ENCODE results near the gene ALDH1A2. TPM values are rescaled to one million over a fixed set of nuclear protein-coding genes. Genes with fewer than 3 reads are reported as not detected.

ALDH1A2 gene
- total RNA-seq, 1 experiment from 2014 or later: 0.22 TPM

DNA sequence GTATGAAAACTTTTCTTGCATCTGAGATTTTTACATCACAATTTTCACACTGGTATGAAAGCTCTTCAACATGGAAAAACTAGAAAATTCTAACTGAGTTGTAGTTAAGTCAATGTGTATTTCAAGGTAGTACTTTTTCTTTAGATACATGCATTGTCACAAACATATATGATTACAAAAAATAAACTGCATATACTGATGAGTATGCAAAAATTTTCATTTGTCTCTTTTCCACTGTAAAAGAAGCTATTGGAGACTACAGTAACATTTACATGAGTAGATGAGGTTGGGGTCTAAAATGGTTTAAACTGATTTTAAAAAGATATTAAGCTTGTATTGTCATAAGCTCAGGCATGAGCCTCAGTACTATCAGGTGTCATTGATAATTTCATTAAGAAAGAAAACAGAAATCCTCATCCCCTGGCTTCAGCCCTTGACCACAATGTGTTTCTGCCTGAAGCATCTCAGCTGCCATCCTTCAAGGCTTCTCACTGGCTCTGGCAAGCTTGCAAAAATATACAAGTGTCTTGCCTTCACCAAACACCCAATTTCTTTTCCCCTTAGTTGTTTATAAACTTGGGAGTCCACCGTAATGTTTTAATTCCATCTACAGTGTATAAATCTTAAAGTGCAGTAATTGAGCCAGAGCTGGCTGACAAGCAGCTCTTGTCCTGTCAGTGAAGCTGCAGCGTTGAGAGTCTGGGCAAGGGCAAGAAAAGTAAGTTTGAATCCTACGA lies 71.9 kb downstream of the ALDH1A2 start:
- Histone ChIP-seq H3K4me3 (ENCODE audit: low read length) (no peak overlapping the region), H3K4me2 (ENCODE audit: low read length) (no peak overlapping the region), H3K9ac (ENCODE audit: low read length) (no peak overlapping the region), H3K36me3 (ENCODE audit: low read depth, low read length) (no peaks in the 10 kb centered on the region), H3F3A (ENCODE audit: low read length, unreplicated experiment) (no peaks in the 10 kb centered on the region), H3K27ac (ENCODE audit: low read length) (no peak overlapping the region), H3K27me3 (ENCODE audit: low read length) (0 out of 2 replicates have a peak, but pooled peaks cover 9% of the 10 kb centered on the region), H3K79me2 (ENCODE audit: low read length) (no peaks in the 10 kb centered on the region), H3K9me3 (ENCODE audit: low read length) (no peaks in the 10 kb centered on the region), H4K20me1 (ENCODE audit: low read length) (no peaks in the 10 kb centered on the region), H3K9me2 (replicated peaks; ENCODE audit: low read length) (no peaks in the 10 kb centered on the region), H2AFZ (ENCODE audit: low read length) (no peak overlapping the region), H3K4me1 (ENCODE audit: insufficient read depth, low read length) (peaks cover 9% of the 10 kb centered on the region)
- ATAC-seq (no peak), DNase-seq (no peak)
- intact Hi-C loops (cut with micrococcal nuclease): no loop called here
- ChIA-PET POLR2A (ENCODE audit: unreplicated experiment) (no interaction called here), CTCF (no interaction called here)
- TF ChIP-seq EZH2phosphoT487 (IDR thresholded peaks at IDR 0.05; ENCODE audit: borderline replicate concordance, low read length) (no peak), EZH2 (IDR thresholded peaks at IDR 0.05; ENCODE audit: low read length, unreplicated experiment) (no peak)
- TF ChIP-seq, protein P1, sequence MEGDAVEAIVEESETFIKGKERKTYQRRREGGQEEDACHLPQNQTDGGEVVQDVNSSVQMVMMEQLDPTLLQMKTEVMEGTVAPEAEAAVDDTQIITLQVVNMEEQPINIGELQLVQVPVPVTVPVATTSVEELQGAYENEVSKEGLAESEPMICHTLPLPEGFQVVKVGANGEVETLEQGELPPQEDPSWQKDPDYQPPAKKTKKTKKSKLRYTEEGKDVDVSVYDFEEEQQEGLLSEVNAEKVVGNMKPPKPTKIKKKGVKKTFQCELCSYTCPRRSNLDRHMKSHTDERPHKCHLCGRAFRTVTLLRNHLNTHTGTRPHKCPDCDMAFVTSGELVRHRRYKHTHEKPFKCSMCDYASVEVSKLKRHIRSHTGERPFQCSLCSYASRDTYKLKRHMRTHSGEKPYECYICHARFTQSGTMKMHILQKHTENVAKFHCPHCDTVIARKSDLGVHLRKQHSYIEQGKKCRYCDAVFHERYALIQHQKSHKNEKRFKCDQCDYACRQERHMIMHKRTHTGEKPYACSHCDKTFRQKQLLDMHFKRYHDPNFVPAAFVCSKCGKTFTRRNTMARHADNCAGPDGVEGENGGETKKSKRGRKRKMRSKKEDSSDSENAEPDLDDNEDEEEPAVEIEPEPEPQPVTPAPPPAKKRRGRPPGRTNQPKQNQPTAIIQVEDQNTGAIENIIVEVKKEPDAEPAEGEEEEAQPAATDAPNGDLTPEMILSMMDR (conservative IDR thresholded peaks at IDR 0.05; ENCODE audit: low read depth, low read length): no peak
- no TSS peak for BruUV-seq (replicated peaks)

DNA sequence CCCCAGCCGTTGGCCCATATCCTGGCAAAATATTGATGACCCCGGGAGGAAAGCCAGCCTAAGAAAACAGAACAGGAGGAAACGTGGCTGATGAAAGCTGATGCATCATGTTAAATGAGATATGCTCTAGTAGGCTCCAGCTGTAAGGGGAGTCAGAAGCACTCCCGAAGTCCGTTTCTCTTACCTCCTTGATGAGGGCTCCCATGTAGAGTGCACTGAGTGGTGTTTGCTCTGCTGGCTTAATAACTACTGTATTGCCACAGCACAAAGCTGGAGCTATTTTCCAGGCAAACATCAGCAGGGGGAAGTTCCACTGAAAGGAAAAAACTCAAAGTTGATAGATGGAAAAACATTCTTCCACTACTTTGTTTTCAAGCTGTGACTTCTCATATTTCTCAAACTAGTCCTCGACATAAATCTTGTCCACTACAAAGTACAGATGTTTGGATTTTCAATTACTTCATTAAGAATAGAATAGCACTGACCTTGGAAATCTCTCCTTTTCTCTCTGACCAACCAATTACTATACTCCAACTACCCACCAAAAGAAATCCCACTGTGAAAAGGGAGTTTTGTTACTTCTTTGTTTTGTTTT lies 72.7 kb downstream of the ALDH1A2 start:
- Histone ChIP-seq H3K9me2 (replicated peaks; ENCODE audit: low read length) (no peaks in the 10 kb centered on the region), H3K4me3 (ENCODE audit: low read length) (no peak overlapping the region), H3K4me1 (ENCODE audit: insufficient read depth, low read length) (peaks cover 9% of the 10 kb centered on the region), H3K27ac (ENCODE audit: low read length) (no peak overlapping the region), H4K20me1 (ENCODE audit: low read length) (no peaks in the 10 kb centered on the region), H3K36me3 (ENCODE audit: low read depth, low read length) (no peaks in the 10 kb centered on the region), H3K79me2 (ENCODE audit: low read length) (no peaks in the 10 kb centered on the region), H3F3A (ENCODE audit: low read length, unreplicated experiment) (no peaks in the 10 kb centered on the region), H3K4me2 (ENCODE audit: low read length) (no peak overlapping the region), H3K9ac (ENCODE audit: low read length) (no peak overlapping the region), H3K27me3 (ENCODE audit: low read length) (0 out of 2 replicates have a peak, but pooled peaks cover 9% of the 10 kb centered on the region), H2AFZ (ENCODE audit: low read length) (no peak overlapping the region), H3K9me3 (ENCODE audit: low read length) (no peaks in the 10 kb centered on the region)
- DNase-seq (no peak), ATAC-seq (no peak)
- no TSS peak for BruUV-seq (replicated peaks)
- intact Hi-C loops (cut with micrococcal nuclease): no loop called here
- no peak for TF ChIP-seq EZH2phosphoT487 (IDR thresholded peaks at IDR 0.05; ENCODE audit: borderline replicate concordance, low read length)
- TF ChIP-seq, protein P1 (conservative IDR thresholded peaks at IDR 0.05; ENCODE audit: low read depth, low read length): no peak
- TF ChIP-seq EZH2 (IDR thresholded peaks at IDR 0.05; ENCODE audit: low read length, unreplicated experiment): no peak
- CTCF ChIA-PET: no interaction called here
- POLR2A ChIA-PET (ENCODE audit: unreplicated experiment): no interaction called here

DNA sequence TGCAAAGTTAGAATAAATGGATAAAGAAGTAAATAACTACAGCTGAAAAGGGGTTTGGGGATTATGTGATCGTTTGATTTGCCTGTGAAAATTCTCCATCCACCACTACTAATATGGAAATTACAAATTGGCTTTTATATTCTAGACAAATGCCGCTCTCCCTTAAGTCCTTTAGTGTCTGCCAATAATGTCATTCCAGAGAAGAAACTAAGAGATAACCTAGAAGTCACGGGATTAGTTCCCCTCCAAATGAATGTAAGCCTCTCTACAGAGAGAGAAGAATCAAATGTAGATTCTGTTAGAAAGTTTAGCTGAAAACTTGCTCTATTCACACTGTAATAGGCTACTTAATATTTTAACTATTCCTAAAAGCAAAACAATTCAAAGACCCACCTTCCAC lies 92.0 kb downstream of the ALDH1A2 start:
- intact Hi-C loops (cut with micrococcal nuclease): loop anchor here (2.0 kb wide), 1 partner anchor 65 kb away; no protein-coding TSS in a partner anchor

More for the DNA sequence above, 92.0 kb downstream of the ALDH1A2 start:
- DNase-seq (no peak), ATAC-seq (no peak)
- Histone ChIP-seq H3K27ac (ENCODE audit: low read length) (no peak overlapping the region), H3K4me3 (ENCODE audit: low read length) (no peak overlapping the region), H3K4me2 (ENCODE audit: low read length) (no peak overlapping the region), H3K9me2 (replicated peaks; ENCODE audit: low read length) (no peaks in the 10 kb centered on the region), H3K4me1 (ENCODE audit: insufficient read depth, low read length) (no peaks in the 10 kb centered on the region), H3K27me3 (ENCODE audit: low read length) (no peaks in the 10 kb centered on the region), H3K36me3 (ENCODE audit: low read depth, low read length) (no peaks in the 10 kb centered on the region), H2AFZ (ENCODE audit: low read length) (no peak overlapping the region), H4K20me1 (ENCODE audit: low read length) (no peaks in the 10 kb centered on the region), H3K9ac (ENCODE audit: low read length) (no peak overlapping the region), H3K9me3 (ENCODE audit: low read length) (no peaks in the 10 kb centered on the region), H3K79me2 (ENCODE audit: low read length) (no peaks in the 10 kb centered on the region), H3F3A (ENCODE audit: low read length, unreplicated experiment) (no peaks in the 10 kb centered on the region)
- CTCF ChIA-PET: interaction anchor here (1.5 to 1.8 kb wide), 2 partner anchors 93 to 97 kb away, joined by 4 to 6 read pairs; no protein-coding TSS in a partner anchor
- TF ChIP-seq EZH2phosphoT487 (IDR thresholded peaks at IDR 0.05; ENCODE audit: borderline replicate concordance, low read length): no peak
- no peak for TF ChIP-seq EZH2 (IDR thresholded peaks at IDR 0.05; ENCODE audit: low read length, unreplicated experiment)
- TF ChIP-seq, protein P1 (conservative IDR thresholded peaks at IDR 0.05; ENCODE audit: low read depth, low read length): no peak
- POLR2A ChIA-PET (ENCODE audit: unreplicated experiment): no interaction called here
- no TSS peak for BruUV-seq (replicated peaks)

Data from PC-3 (cell line).